KG1 (cell line): ENCODE data around the gene SLC35F4.
"Not testable (repeated sequence)": the region's sequence is repeated elsewhere in the genome, so short reads cannot be mapped to it uniquely, and the experiment has no call there.

Source experiments
- DNase-seq: peaks from one replicate; lab custom pipeline; 2025; lab: John Stamatoyannopoulos, UW

The SLC35F4 gene

GRCh38 chr14:57865403-57866198 is at the start of gene SLC35F4:
Gene SLC35F4 (minus strand): TSS chr14:57866092.
- DNase-seq, result no peak

GRCh38 chr14:57909626-57910025 is 43.7 kb upstream of the SLC35F4 start:
- DNase-seq, result no peak

GRCh38 chr14:57903954-57904353 is 38.1 kb upstream of the SLC35F4 start:
- no peak for DNase-seq

GRCh38 chr14:57898837-57899572 is 33.1 kb upstream of the SLC35F4 start:
- DNase-seq, result no peak

GRCh38 chr14:57897144-57897748 is 31.4 kb upstream of the SLC35F4 start:
- DNase-seq, result no peak

- no peak for DNase-seq
Measured at GRCh38 chr14:57889245-57889644, 23.4 kb upstream of the SLC35F4 start.

GRCh38 chr14:57884175-57884574 is 18.3 kb upstream of the SLC35F4 start:
- DNase-seq, result no peak

- no peak for DNase-seq
Measured at GRCh38 chr14:57883061-57883460, 17.2 kb upstream of the SLC35F4 start.

- DNase-seq, result no peak
Measured at GRCh38 chr14:57879516-57879915, 13.6 kb upstream of the SLC35F4 start.

GRCh38 chr14:57875985-57876384 is 10.1 kb upstream of the SLC35F4 start:
- DNase-seq, result no peak

GRCh38 chr14:57875296-57875695 is 9.4 kb upstream of the SLC35F4 start:
- no peak for DNase-seq

- no peak for DNase-seq
Measured at GRCh38 chr14:57871459-57872080, 5.7 kb upstream of the SLC35F4 start.

- DNase-seq, result no peak
Measured at GRCh38 chr14:57870686-57871457, 5.0 kb upstream of the SLC35F4 start.

GRCh38 chr14:57869617-57870016 is 3.7 kb upstream of the SLC35F4 start:
- DNase-seq, result no peak

- DNase-seq, result no peak
Measured at GRCh38 chr14:57866199-57866705, 360 bp upstream of the SLC35F4 start.

GRCh38 chr14:57865066-57865402 is 858 bp downstream of the SLC35F4 start:
- no peak for DNase-seq

GRCh38 chr14:57864659-57865058 is 1.2 kb downstream of the SLC35F4 start:
- DNase-seq, result no peak

- no peak for DNase-seq
Measured at GRCh38 chr14:57863471-57863870, 2.4 kb downstream of the SLC35F4 start.

- not testable (repeated sequence) for DNase-seq
Measured at GRCh38 chr14:57855666-57856065, 10.2 kb downstream of the SLC35F4 start.

GRCh38 chr14:57854571-57854970 is 11.3 kb downstream of the SLC35F4 start:
- DNase-seq, result no peak

- no peak for DNase-seq
Measured at GRCh38 chr14:57851354-57851753, 14.5 kb downstream of the SLC35F4 start.

- DNase-seq, result no peak
Measured at GRCh38 chr14:57848786-57849185, 17.1 kb downstream of the SLC35F4 start.
